HG03135 (cell line): ENCODE measurements around the gene SLC38A8.

Experiments
- ATAC-seq: cut with Tn5 transposase; IDR thresholded peaks from one replicate; pipeline ENCODE4 v1.9.1; 2021; ENCODE audit warnings: mild to moderate bottlenecking, moderate library complexity; ENCODE audit not compliant: unreplicated experiment

SLC38A8 gene

DNA sequence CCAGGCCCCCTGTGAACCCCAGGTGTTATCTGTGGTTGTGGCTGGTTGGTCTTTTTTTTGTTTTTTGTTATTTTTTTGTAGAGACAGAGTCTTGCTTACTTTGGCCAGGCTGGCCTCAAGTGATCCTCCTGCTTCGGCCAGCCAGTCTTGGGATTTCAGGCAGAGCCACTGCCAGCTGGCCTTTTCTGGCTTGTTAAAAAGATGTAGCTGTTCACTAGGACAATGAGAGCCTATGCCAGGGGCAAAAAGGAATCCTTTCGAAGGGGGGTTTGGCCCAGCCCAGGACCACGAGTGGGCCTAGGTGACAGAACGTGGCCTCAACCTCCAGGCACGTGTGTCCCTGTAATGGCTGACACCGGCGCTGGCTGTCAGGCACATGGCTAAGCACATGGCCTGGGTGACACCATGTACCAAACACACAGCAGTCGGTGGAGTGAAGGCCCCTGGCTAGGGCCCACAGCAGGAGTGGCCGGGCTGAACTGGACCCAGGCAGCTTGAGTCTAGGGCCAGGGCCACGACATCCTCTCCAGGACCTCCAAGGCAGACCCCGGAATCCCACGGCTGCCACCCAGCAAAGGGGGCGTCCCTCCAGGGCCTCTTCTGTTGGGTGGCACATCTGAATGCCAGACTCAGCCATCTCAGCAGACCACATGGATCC is 6.9 kb upstream of the SLC38A8 start:
- ATAC-seq, result no peak

DNA sequence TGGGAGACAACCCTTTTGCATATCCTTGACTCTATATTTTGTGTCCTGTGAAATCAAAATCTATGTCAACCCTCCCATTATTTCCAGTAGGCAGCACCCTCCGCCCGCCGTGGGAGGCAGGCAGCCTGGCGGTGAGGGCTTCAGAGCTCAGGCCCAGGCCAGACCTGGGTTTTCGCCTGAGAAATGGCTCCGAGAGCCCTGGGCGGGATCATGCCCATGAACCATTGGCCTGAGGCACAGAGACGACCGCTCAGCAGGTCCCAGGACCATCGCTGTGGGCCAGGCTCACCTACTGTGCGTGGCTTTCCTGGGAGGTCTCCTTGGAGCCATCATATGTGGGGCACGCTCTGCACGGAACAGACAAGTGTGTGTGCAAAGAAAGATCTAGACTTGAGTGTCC is 6.3 kb upstream of the SLC38A8 start:
- ATAC-seq, result no peak

DNA sequence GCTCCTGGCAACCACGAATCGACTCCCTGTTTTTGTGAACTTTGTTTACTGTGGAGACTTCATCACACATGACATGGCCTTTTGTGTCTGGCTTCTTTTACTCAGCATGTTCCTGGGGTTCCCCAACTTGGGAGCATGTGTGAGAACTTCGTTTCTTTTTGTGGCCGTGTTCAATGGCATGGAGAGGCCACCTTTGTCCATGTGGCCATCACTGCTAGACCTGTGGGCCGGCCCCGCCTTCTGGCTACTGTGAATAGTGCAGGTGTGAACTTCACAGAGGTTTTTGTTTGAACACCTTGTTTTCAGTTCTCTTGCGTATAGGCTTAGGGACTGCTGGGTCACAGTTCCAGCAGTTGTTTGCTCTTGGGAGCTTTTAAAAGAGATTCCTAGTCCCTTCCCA is 5.7 kb upstream of the SLC38A8 start:
- no peak for ATAC-seq

DNA sequence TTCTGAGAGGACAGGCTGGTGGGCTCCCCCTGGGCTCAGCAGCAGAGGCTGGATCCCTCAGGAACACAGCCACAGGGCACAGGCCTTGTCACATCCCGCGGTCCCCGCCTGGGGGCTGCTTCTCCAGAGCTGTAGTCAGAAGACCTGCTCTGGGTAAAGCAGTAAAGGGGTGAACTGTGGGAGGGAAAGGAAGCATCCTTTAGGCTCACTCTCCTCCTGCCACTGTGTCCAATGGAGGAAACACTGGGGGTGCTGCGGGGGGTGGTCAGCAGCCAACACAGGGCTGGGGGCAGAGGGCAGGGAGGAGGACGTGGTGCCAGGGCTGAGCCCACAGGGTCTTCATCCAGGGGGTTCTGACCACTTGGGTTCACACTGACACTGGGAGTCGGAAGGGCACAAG is 5.0 kb upstream of the SLC38A8 start:
- no peak for ATAC-seq

DNA sequence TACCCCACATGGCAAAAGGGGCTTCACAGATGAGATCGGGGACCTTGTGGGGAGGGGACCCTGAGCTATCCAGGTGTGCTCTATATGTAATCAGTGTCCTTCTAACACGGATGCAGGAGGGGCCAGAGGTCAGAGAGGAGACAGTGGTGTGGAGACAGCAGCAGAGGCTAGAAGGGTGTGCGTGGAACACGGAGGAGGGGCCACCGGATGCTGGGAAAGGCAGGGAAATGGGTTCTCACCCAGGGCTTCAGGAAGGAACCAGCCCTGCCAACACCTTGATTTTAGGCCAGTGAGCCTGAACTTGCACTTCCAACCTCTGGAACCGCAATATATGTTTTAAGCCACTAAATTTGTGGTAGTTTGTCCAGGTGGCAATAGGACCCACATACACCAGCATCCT is 4.6 kb upstream of the SLC38A8 start:
- no peak for ATAC-seq

DNA sequence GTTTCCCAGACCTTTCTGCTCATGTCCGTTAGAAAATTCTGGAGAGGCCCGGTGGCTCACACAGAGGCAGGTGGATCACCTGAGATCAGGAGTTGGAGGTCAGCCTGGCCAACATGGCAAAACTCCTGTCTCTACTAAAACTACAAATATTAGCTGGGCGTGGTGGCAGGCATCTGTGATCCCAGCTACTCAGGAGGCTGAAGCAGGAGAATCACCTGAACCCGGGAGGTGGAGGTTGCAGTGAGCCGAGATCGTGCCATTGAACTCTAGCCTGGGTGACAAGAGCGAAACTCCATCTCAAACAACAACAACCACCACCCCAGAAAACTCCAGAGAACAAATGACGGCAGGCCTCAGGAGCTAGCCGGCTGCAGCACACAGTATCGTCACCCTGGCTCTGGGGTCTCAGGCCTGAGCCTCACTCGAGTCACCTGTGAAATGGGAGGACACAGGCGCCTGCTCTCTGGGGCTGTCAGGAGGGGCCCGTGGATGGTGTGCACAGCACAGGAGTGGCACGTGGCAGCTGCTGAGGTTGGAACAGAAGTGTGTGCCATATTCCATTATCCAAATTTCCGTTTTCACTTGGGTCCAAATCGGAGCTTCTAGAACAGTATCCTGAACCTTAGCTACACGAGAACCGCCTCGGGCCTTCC is 3.3 kb upstream of the SLC38A8 start:
- ATAC-seq, result no peak

DNA sequence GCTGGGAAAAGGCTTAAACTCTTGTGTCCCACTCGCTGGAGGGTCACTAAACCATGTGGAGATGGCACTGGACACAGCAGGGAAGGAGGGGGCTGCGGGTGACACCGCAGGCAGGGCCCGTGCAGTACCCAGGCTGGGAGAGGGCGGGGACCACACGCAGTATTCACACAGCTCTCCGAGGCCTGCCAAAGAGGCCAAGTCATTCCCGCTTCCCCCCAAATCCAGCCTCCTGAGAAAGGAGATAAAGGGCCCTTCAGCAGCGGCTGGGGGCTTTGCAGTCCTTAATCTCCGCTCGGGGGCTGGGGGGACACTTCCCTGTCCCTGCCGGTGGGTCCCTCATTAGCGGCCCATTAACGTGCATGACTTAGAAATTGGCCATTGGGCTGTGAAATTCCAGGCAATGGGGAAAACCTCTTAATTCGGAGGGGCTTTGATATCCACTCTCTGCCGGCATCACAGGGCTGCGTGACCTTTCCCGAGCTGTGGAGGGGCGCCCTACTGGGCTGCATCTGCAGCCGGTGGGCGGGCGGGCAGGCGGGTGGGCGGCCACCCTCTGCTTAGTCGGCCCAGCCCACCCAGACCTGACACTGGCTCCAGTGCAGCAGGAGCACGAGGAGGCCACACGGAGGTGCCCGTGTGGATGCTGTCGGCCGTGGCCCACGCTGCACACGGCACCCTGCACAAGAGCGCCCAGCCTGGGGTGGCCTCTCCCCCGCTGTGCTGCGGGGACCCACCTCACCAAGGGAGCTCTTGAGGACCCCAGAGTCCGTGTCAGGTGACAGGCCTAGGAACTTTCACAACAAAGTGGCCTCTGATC is 2.6 kb upstream of the SLC38A8 start:
- no peak for ATAC-seq

DNA sequence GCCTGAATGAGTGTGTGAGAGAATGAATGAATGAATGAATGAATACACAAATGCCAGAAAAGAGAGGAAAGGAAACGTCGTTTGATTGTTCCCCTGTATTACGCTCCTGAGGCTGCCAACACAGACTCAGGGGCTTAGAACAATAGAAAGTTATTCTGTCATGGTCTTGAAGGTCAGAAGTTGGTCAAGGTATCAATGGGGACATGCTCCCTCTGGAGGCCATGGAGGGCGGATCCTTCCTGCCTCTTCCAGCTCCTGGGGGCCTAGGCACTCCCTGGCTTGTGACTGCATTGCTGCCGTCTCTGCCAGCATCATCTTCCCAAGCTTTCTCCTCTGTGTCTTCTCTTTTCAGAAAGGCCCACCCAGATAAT is 1.5 kb upstream of the SLC38A8 start:
- no peak for ATAC-seq

DNA sequence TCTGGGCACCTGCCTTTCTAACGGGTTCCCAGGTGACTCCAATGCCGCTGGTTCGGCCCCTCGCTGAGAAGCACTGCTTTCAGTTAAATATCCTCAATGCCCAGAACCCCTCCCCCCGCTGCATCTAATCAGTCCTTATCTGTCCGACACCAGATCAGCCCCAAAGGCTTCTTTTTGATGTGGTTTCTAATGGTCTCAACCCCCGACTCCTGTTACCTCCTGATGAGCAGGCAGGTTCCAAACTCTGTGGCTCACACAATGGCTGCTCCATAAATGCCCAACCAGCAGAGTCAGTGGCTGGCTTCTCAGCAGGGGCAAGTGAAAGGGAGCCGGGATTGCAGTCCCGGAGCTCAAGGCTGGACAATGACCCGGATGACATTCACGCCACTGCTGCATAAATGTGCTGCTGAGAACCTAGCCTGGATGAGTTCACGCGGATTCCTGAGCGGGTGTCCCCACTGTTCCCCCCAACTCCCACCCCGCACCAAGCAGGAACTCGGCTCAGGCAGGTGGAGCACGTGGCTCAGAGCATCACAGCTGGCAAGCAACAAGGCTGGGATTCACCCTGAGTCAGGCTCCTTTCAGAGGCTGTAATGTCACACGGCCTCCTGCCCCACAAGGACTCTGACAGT is 1.0 kb upstream of the SLC38A8 start:
- ATAC-seq, result no peak

DNA sequence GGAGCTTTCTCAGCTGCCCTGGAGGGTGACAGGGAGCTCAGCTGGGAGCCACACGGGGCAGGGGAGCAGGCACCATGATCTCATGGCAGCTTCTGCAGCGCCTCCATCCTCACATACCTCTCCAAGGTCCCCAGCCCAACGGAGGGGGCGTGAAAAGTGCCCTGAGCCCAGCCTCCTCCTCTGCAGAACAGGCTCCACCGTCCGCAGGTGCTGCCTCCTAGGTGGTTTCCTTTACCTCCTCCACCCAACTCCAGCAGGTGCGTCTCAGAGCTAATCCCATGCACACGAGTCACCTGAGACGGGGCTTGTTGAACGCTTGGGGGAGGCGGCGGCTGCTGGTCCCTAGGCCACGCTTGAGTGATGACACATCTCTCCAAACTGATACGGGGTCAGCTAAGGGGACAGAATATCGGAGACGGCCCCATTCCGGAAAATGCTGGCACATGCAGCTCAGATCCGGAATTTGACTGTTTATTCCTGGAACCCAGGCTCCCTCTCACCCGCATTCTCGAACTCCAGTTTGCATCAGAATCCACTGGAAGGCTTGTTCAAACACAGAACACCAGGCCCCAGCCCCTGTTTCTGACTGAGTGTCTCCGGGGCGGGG is 387 bp upstream of the SLC38A8 start:
- no peak for ATAC-seq

DNA sequence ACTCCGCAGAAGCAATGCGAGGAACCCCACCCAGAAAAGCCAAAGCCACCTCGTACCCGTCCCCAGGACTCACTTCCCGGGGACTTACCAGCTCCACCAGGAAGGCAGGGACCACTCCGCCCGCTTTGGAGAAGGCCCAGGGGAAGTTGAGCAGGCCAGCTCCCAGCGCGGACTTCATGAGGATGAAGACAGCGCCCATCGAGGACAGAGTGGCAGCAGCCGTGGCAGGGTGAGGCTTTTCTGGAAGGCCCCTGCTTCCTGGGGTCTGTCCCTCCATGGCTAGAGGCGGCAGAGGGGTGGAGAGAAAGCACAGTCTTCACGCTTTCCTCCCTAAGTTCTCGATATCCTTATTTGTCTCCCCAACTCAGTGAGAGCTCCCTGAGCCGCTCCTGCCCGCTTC is 714 bp downstream of the SLC38A8 start:
- no peak for ATAC-seq

DNA sequence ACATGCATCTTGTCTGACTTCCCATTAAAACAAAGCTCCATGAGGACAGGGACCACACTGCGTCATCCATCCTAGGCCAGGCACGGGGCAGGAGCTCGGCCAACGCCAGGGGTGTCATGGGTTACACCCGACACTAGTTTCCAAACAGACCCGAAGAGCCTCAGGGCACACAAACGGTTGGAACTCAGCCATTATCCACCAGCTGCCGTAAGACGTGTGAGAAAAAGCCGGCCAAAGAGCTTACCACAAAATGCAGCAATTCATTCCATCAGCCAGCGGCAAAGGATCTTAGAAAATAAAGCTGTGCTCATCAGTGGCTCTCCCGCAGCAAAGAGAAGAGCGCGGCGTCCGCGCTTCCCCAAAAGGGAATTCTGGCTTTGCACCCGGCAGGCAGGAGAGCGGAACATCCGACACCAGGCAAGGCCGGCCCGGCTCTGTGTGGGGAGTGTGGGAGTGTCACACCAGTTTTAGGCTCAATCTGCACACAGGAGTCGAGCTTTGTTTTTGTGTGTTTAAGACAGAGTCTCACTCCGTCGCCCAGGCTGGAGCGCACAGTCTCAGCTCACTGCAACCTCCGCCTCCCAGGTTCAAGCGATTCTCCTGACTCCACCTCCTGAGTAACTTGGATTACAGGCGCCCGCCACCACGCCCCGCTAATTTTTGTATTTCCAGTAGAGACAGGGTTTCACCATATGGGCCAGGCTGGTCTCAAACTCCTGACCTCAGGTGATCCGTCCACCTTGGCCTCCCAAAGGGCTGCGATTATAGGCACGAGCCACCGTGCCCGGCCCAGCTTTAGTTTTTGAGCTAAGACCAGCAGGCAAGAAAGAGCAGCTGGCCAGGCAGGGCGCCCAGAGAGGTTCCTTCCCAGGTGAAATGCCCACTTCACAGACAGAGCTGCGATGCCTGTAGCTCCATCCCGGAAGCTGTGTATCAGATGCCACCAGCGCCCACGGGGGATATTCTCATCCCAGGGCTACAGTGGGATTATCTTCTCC is 1.5 kb downstream of the SLC38A8 start:
- ATAC-seq, result no peak

DNA sequence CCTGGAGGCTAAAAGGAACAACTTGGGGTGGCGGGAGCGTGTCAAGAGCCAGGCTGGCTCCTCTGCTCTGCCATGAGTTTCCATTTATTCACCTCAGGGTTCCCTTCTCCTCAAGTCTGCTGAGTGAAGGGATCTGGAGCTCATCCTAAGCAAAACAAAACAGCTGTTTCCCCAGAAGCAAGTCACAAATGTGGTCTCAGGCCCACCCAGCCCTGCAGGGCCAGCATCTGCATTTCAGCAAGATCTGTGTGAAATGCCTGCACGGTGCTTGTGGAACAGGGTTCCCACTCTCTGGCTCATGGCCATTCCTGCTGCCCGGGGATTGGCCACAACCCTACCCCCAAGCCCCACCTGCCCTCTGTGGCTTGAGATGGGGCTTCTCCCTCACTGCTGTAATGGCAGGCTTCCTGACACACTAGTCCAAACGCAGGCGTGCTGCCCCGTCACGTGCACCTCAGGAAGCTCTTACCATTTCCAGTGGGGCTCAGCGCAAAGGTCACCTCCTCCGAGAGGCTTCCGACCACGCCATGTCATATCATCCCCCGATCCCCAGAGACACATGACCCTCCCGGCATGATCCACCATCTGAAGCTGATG is 2.3 kb downstream of the SLC38A8 start:
- no peak for ATAC-seq

DNA sequence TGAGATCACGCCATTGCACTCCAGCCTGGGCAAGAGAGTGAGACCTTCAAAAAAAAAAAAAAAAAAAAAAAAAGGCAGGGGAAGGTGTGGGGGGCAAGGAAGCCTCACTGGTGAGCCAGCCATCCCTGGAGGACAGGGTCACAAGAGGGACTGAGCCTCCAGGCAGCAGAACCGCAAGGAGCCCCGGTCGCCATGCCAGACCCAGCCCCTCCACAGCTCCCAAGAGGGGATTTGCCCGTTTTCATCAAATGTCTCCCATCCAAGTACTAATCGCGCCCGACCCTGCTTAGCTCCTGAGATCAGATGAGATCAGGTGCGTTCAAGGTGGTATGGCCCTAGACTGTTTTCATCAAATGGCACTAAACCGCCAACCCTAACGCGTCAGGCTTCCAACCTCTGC is 2.9 kb downstream of the SLC38A8 start:
- no peak for ATAC-seq

DNA sequence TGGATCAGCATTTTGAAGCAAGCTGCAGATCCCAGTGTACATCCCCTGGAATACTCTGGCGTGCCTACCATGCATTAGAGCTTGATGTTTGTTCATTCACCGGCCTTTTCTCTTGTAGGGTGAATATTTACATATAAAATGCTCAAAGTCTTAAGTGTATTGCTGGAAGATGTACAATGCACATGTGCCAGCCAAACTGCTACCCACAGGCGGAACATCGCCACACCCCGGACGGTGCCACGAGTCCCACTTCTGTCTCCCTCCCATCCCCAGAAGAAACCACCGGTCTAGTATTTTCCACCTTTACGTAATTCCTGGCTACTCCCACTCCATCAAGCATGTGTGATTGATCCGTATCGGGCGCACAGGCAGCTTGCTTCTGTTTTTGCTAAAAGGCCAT is 4.1 kb downstream of the SLC38A8 start:
- no peak for ATAC-seq

DNA sequence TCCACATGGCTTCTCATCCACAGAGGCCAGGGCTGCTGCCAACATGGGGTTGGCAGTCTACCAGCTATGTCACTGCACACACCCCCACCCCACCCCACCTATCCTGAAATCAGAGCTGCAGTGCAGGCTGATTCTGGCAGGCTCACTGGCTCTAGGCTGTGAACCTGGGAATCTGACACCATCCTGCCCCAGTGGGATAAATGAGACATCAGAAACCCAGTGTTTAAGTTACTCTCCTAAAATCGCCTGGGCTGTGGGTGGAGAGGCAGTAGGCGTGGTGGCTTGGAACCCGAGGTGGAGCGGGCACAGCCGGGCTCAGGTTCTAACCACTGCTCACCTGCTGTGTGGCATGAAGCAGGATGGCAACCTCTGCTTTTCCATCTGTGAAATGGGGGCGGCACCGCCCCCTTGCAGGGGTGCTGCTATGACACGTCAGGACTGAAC is 5.6 kb downstream of the SLC38A8 start:
- no peak for ATAC-seq

DNA sequence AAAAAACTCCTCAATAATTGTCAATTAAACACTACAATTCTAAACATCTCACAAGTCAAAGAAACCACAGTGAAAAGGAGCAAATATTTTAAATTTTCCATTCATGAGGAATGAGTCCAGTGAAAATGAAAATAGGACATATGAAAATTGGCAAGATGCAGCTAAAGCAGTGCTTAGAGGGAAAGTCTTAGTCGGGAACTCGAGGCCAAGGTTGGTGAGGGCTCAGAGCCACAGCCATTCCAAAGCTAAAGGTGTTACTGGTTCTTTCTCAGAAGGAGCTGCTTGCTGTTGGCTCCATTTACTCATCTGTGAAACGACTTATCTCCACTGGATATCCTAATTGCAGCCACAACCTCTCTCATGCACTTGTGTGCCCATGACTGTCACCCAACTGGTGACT is 6.5 kb downstream of the SLC38A8 start:
- ATAC-seq, result no peak

DNA sequence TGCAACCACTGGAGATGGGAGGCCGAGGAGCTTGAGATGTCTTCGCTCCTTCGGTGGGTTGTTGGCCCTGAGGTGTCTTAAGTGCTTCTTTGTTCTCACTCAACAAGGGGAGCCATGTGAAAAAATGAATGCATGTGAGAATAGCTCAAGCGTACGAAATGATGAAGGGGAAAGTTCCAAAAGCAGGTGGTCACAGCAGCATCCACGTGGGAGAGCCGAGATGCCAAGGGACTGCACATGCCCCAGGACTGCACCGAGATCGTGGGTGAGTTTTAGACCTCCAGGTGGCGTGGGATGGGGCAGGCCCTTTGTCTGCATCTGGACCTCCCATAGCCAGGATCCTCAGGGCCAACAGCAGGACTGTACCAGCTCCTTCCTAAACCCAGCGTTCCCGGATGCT is 8.1 kb downstream of the SLC38A8 start:
- no peak for ATAC-seq
